Caki2 (cell line): Measurements from ENCODE around the gene DUSP3. TPM values are rescaled to one million over a fixed set of nuclear protein-coding genes. Genes with fewer than 3 reads are reported as not detected.
A peak's percentile ranks its signal among the peaks of the same experiment; 100 is the strongest.
"Not testable (repeated sequence)": the region's sequence is repeated elsewhere in the genome, so short reads cannot be mapped to it uniquely, and the experiment has no call there.

ENCODE experiments used
- DNase-seq: peaks from one replicate; pipeline ENCODE4 v3.0.0-alpha.2; 2015; ENCODE audit warnings: low read depth
- in situ Hi-C: cut with HindIII; loops from 2 replicates; pipeline ENCODE4 v1.10.0; 2016; ENCODE audit warnings: low sequenced_read_pairs, low pct_unique_long_range_greater_than_20kb, mixed read lengths
- total RNA-seq: library from RNA; depleted of rRNA; stranded (reverse); fragments of >200 nt; shearing (Covaris generic); gene quantifications from 2 replicates; pipeline ENCODE4 v1.2.3, GENCODE V29; 2014; ENCODE audit warnings: low replicate concordance

The DUSP3 gene
- total RNA-seq, 1 experiment from 2014 or later, result 48.7 TPM

DNA sequence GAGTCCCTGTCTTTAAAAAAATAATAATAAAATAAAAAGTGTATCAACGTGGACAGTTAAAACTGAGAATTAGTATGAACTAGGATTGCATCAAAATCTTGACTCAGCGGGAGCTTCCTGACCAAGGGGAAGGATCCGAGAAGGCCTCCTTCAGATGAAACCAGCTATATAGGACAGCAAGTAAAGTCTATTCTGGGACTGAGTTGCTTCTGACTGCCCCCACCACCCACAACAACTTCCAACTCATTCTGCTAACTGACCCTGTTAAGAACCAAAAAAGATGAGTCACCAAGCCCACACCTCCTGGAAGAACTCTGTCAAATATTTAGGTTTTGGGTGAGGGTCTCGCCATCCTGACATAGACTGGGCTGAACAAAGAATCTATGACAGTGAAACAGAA, 29.3 kb upstream of the DUSP3 start:
- no peak for DNase-seq
- in situ Hi-C loops, result no loop called here

DNA sequence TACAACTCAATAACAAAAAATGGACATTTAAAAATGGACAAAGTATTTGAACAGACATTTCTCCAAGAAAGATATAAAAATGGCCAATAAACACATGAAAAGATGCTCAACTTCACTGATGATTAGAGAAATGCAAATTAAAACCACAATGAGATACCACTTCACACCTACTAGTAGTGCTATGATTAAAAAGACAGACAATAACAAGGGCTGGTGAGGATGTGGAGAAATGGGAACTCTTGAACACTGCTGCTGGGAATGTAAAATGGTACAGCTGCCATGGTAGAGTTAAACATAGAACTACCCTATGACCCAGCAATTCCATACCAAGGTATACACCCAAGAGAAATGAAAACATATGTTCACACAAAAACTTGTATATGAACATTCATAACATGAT, 26.3 kb upstream of the DUSP3 start:
- in situ Hi-C loops, result no loop called here
- DNase-seq, result no peak

DNA sequence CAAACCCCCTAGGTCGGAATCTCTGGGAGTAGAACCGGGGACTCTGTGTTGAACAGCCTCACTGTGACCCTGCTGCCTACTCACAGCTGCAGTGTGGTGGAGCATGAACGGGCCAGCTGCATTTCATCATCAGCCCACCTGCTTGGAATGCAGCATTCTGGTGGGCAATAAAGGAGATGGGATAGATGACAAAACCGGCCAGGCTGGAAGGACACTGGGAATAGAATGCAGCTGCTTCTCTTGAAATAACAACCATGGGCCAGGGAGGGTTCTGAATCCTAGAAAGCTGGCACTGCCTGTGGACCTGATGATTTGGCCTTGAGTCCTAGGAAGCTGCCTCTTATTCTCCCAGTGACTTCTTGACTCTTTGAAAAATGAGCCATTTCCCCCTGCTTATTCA, 25.0 kb upstream of the DUSP3 start:
- DNase-seq, result no peak
- in situ Hi-C loops, result no loop called here

DNA sequence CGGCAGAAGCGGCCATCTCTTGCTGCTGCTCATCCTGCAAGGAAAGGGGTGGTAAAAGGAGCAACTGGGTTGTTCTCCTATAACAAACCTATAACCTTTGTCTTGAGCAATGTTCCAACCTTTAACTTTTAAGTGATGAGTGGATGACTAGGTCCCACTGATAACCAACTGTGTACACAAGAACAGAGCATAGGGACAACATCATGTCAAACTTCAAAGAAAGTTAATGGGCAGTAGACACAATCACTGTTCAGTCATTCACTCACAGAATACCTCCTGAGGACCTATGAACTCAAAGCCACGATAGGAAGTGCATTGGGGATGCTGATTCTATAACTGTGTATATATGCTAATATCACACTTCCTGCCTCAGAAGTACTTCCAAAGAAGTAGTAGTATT, 23.1 kb upstream of the DUSP3 start:
- no peak for DNase-seq
- in situ Hi-C loops, result no loop called here

DNA sequence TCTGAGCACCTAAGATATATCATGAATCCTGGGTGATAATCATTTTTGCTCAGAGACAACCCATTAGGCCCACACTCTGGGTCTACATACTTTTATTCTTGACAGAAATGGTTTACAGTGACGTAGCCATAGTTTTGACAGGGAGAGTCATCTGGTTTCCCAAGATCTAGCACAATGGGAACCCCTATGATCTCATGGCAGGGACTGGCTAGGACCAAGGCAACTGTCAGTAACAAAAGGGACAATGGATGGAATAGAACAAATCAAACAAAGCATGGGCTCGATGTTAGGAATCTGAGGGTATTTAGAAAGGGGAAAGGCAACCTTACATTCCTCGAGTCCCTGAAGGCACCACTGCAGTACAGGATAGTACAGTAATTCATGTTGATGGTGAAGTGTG, 22.0 kb upstream of the DUSP3 start:
- in situ Hi-C loops, result no loop called here

DNA sequence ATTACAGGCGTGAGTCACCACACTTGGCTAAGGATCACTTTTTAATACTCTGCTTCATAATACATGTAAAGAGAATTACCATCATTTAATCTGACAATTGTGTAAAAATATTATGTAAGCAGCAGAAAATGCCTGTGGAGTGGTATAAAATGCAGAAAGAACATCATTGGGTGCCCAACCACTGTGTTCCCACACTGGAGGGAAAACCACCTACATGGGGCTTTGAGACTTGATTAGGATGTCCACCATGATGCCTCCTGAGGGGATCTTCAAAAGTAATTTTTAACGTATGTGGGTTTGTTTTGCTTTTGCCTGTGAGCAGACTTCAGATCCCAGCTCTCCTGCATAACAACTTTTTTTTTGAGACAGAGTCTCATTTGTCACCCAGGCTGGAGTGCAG, 20.3 kb upstream of the DUSP3 start:
- no peak for DNase-seq
- in situ Hi-C loops, result no loop called here

More for the DNA sequence above, 22.0 kb upstream of the DUSP3 start:
- DNase-seq, result no peak

DNA sequence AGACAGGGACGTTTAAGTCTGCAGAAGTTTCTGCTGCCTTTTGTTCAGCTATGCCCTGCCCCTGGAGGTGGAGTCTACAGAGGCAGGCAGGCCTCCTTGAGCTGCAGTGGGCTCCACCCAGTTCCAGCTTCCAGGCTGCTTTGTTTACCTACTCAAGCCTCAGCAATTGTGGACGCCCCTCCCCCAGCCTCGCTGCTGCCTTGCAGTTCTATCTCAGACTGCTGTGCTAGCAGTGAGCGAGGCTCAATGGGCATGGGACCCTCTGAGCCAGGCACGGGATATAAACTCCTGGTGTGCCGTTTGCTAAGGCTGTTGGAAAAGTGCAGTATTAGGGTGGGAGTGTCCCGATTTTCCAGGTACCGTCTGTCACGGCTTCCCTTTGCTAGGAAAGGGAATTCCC, 19.2 kb upstream of the DUSP3 start:
- in situ Hi-C loops, DNase-seq: not testable (repeated sequence)

DNA sequence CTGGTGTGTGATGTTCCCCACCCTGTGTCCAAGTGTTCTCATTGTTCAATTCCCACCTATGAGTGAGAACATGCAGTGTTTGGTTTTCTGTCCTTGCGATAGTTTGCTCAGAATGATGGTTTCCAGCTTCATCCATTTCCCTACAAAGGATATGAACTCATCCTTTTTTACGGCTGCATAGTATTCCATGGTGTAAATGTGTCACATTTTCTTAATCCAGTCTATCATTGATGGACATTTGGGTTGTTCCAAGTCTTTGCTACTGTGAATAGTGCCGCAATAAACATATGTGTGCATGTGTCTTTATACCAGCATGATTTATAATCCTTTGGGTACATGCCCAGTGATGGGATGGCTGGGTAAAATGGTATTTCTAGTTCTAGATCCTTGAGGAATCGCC, 13.9 kb upstream of the DUSP3 start:
- DNase-seq, in situ Hi-C loops: not testable (repeated sequence)

DNA sequence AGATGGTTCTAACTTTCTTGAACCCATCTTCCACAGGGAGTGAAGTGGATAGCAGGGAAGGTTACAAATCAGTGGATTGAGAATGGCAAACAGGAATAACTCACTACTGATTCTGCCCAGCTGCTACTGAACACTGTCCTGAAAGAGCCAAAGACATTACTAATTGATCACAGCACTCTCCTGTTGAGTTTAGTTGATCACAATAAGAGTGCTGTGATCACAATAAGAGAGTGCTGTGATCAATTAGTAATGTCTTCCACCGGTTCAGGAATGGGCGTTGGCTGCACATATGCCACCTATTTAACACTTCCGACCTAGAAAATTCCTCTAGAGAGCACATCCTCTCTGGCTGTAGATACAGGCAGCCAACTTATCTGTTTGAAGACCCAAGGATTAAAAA, 12.8 kb upstream of the DUSP3 start:
- in situ Hi-C loops, result no loop called here
- peak; percentile 49 for DNase-seq

DNA sequence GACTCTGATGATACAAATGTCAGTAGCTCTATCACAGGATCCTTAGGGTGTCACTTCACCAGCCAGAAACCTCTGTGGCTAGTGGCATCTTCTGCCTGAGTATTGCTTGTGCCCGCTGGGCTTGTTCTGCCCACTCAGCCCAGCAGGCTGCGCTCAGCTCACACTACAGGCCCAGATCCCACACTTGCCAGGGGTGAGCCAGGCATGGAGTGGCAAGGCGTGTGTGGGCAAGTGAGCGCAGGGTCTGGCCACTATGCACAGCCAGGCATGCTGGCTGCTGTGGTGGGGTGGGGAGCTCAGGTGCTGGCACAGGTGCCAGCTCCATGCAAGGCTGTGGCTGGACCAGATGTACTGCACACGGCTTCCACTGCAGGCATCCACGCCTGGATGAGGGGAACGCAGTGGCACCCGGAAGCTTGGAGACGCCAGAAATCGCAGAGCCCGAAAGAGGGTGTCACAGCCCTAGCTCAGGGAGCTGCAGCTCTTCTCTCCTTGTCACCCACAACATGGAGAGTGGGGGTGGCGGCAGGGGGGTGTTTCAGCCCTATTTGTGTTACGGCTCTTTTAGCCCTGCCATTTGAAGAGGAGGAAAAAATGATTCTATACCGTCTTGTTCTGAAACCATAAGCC, 11.6 kb upstream of the DUSP3 start:
- DNase-seq, result no peak
- in situ Hi-C loops, result no loop called here

DNA sequence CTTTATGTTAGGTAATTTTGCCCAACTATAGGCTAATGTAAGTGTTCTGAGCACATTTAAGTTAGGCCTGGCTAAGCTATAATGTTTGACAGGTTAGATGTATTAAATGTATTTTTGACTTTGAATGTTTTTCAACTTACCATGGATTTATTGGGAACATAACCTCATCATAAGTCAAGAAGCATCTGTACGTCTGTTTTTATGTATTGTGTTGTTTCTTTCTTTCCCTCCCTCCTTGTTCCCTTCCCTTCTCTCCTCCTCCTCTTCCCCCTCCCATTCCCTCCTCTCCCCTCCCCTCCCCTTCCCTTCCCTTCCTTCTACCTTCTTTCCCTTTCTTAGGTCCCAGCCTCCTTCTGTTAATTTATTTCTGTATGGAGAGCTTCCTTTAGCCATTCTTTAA, 10.7 kb upstream of the DUSP3 start:
- in situ Hi-C loops, result no loop called here

DNA sequence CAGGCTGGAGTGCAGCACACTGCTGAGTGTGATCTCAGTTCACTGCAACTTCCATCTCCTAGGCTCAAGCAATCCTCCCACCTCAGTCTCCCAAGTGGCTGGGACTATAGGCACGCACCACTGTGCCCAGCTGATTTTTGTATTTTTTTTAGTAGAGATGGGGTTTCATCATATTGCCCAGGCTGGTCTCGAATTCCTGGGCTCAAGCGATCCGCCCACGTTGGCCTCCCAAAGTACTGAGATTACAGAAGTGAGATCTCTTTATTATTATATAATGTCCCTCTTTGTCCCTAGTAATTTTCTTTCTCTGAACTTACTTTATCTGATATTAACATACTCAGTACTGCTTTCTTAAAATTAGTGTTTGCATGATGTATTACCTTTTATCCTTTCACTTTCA, 9.8 kb upstream of the DUSP3 start:
- in situ Hi-C loops, result no loop called here
- DNase-seq, result no peak

More for the DNA sequence above, 10.7 kb upstream of the DUSP3 start:
- DNase-seq, result no peak

DNA sequence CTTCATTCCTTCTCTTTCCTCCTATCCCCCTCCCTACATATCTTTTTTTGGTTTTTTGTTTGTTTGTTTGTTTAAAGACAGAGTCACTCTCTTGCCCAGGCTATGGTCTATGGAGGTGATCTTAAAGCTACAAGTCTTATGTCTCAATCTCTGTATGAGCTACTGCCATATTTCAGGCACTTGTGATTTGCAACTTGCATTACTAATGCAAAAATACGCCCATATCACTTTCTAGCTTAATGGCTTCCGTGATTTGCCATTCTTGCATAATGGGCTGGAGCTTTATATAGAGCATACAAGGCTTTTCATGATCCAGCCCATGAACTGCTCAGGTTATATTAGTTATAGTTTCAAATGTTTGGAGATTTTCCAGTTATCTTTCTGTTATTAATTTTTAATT, 9.0 kb upstream of the DUSP3 start:
- no peak for DNase-seq
- in situ Hi-C loops, result no loop called here

DNA sequence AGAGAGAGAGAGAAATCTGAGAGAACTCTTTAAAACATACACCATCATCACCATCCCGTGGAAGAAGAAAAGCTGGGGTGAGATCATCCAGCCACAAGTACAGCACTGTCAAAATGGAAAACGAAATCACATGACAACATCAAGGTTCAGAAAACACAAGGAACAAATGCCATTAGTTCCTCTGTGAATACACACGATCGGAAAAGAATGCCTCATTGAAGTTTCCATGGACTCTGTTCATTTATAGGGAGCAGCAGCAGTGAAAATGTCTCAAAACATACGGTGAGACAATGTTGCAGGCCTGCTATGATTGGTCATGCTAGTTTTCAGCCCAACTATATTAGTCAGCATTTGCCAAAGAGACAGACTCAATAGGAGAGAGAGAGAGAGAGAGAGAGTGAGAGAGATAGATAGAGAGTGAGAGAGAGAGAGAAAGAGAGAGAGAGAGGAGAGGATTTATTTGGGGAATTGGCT, 5.9 kb upstream of the DUSP3 start:
- DNase-seq, result no peak
- in situ Hi-C loops, result no loop called here

DNA sequence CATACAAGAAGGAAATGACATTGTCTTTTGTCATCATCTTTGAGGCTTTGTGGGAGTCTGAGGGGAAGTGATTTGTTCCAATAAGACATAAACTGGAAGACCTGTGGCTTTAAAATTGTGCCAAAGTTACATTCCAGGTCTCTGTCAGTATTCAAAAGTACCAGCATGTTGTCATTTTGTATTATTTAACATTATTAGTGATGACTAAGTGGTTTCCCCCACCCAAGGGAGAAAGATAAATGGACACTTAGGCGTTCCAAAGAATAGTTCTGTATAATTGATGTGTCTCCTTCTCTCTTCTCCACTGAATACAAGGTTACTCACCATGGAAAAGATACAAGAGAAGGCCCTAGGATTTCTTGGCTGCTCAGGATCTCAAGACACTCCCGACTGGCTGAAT, 5.3 kb upstream of the DUSP3 start:
- in situ Hi-C loops, result no loop called here
- DNase-seq, result no peak

DNA sequence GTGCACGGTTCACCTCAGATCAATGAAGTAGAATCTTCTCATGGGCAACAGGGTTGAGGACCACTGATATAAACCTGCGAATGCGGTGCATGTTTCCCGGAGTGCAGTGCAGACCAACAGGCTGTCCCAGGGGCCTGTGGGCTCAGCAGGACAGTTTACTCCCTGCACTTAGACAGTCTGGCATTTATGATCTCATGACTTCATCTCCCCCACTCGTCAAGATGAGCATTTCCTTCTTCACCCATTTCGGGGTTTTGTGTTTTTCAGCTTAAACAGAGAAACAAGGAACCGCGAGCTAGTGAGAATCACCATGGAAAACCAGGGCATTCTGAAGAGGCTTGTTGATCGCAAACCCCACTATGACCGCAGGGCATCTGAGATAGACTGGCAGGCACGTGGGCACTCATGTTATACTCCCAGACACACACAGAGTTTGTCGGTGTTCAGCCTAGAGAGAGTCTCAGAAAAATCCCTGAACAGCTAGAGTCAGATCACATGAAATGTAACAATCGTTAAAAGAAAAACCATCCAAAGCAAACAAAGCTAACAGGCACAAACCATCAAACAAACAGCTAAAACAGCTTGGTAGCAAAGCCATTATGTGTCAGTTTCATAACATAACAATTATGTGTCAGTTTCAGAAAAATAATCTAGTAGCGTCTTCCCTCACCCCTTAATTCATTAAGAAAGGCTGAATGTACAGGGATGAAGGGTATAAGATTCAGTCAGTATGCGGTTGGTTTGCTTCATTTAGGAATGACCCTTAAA, 4.3 kb upstream of the DUSP3 start:
- in situ Hi-C loops, result no loop called here
- no peak for DNase-seq

DNA sequence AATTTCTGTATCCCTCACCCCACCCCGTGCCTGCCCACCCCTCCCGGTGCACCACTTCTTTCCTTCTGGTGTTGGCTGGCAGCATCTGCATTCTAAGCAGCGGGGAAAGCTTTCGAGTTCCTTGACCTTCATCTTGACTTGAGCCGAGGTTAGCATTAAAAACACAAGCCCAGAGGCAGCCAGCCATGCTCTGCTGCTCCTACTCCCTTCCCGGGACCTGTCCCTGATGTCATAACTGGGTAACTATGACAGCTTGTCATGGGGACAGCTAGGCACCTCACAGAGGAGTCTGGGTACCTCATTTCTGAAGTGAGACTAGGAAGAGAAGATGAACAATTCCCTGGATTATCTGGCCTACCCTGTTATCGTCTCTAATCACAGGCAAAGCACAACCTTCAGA, 1.4 kb upstream of the DUSP3 start, which contains the start of gene CFAP97D1:
Gene CFAP97D1, plus strand, starts transcription at position 301 of the 400 bp plus-strand sequence. Its CDS starts 28 bp downstream, at position 329.
- in situ Hi-C loops, result no loop called here
- no peak for DNase-seq

DNA sequence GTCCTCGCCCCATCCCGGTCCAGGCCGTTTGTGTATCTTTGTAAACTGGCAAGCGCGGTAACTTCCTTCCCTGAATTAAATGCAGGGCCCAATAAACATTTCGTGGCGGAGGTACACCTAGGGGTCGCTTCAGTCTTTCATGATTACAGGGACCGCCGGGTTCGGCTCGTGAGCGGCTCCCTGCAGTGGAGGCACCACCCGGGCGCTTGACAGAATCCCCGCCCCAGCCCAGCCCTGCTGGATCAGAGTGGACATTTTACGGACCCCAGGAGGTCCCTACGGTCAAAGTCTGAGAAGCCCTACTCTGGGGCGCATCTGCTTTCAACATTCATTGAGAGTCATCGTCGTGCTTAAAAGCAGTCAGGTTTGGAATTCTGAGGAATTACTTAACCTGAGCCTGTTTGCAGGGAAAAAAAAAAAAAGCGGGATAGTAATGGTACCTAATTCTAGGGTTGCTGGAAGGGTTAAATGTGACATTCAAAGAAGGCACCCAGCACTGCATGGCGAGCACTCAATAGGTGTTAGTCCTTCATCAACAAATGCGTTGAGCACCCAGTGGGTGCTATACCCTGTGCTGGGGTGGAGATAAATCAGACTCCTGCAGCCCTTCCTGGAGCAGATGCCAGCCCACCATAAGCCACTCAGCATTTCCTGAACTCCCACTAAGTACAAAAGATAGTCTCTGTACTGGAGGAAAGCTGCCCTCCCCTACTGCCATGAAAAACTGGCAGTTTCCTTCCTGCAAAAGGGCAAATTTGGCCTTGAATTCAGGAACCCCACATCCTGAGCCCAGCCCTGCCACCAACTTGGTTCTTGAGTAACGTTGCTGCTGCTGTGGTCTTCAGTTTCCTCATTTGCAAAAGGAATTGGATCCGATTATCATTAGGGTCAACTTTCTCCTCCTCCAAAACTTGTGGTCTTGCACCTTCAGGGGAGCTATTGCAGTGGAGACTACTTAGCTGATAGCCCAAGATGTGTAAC, 658 bp upstream of the DUSP3 start:
- in situ Hi-C loops, result no loop called here
- DNase-seq, result no peak
